MCF 10A (cell line): Measurements from ENCODE around the gene GNB3. TPM values are rescaled to one million over a fixed set of nuclear protein-coding genes. Genes with fewer than 3 reads are reported as not detected.

Source experiments
- BruUV-seq: library from RNA; stranded (reverse); fragments of 400-500 nt; replicated peaks from 2 replicates; lab custom pipeline; 2021; lab: Mats Ljungman, UMichigan
- CTCF ChIA-PET: fragments of 300-600 bp; sonication (Branson Sonifier 250); formaldehyde crosslinking; extraction: SDS; loops from one replicate; lab custom pipeline; 2021; ENCODE audit warnings: antibody characterized with exemption, inconsistent platforms; lab: Yijun Ruan, JAX
- POLR2A ChIA-PET: fragments of 300-600, 350-650 bp; sonication (Branson Sonifier 250); formaldehyde crosslinking; extraction: SDS; loops from one replicate; lab custom pipeline; 2020; ENCODE audit warnings: antibody characterized with exemption, inconsistent platforms; lab: Yijun Ruan, JAX
- DNase-seq: peaks from one replicate; pipeline ENCODE4 v3.0.0-alpha.2; 2018; ENCODE audit not compliant: unreplicated experiment
- H3K27ac Mint-ChIP-seq: one replicate; pipeline ENCODE4 v1.8.0; 2022; ENCODE audit warnings: mild to moderate bottlenecking, low read depth, mixed read lengths; ENCODE audit not compliant: unreplicated experiment
- H3K27me3 Mint-ChIP-seq: one replicate; pipeline ENCODE4 v1.8.0; 2022; ENCODE audit warnings: mixed read lengths; ENCODE audit not compliant: insufficient read depth, unreplicated experiment
- H3K36me3 Mint-ChIP-seq: one replicate; pipeline ENCODE4 v1.8.0; 2022; ENCODE audit warnings: mild to moderate bottlenecking, moderate library complexity, mixed read lengths; ENCODE audit not compliant: insufficient read depth, unreplicated experiment
- H3K4me1 Mint-ChIP-seq: one replicate; pipeline ENCODE4 v1.8.0; 2022; ENCODE audit warnings: mixed read lengths; ENCODE audit not compliant: insufficient read depth, unreplicated experiment
- H3K4me3 Mint-ChIP-seq: one replicate; pipeline ENCODE4 v1.8.0; 2022; ENCODE audit warnings: mild to moderate bottlenecking, moderate library complexity, mixed read lengths; ENCODE audit not compliant: unreplicated experiment
- H3K9me3 Mint-ChIP-seq: one replicate; pipeline ENCODE4 v1.8.0; 2022; ENCODE audit warnings: mixed read lengths; ENCODE audit not compliant: unreplicated experiment
- CTCF ChIP-seq: fragments of 200-600 bp; IDR thresholded peaks from one replicate; pipeline ENCODE4 v1.8.0; 2022; ENCODE audit warnings: antibody characterized with exemption, mild to moderate bottlenecking; ENCODE audit not compliant: unreplicated experiment
- intact Hi-C: fragments of 100-400 bp; cut with micrococcal nuclease; formaldehyde crosslinking; loops from 2 replicates; pipeline ENCODE4 v1.14.1; 2022
- total RNA-seq: library from RNA; stranded (reverse); gene quantifications from 2 replicates; pipeline ENCODE4 v1.2.3, GENCODE V29; 2022

GNB3 gene
- total RNA-seq, 1 experiment from 2014 or later, result not detected

DNA sequence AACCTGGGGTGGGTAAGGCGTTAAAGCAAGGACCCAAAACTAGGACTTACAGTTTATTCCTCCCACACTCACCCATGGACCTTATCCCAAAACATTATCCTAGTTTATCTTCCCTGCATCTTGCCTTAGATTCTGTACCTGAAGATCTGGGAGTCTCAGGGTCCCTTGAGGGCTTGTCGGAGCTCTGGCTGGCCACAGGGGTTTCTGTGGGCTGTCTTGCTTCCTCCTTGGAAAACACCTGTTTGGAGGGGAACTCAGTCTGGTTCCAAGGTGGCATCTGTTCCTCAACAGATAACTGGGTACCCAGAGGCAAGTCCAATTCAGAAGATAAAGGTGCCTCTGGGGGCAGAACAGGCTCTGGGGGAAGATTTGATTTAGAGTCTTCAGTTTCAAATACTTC, 8.7 kb downstream of the GNB3 start:
- Mint-ChIP-seq H3K4me3 (peak overlapping the region; percentile 88), H3K27ac (peak overlapping the region; percentile 90), H3K27me3 (no peaks in the 10 kb centered on the region), H3K36me3 (peaks cover 19% of the 10 kb centered on the region), H3K9me3 (no peaks in the 10 kb centered on the region), H3K4me1 (peaks cover 29% of the 10 kb centered on the region)
- no peak for TF ChIP-seq CTCF
- intact Hi-C loops, result no loop called here
- no peak for DNase-seq
- ChIA-PET CTCF (interaction anchor here (0.6 to 4.3 kb wide), 4 partner anchors 10 to 182 kb away, joined by 4 to 40 read pairs (median 10); no protein-coding TSS in a partner anchor), POLR2A (interaction anchor here (1.7 to 7.9 kb wide), 2 partner anchors 18 to 24 kb away, joined by 6 to 130 read pairs; partner anchors contain the start of genes SPSB2 and TPI1)
- no TSS peak for BruUV-seq

DNA sequence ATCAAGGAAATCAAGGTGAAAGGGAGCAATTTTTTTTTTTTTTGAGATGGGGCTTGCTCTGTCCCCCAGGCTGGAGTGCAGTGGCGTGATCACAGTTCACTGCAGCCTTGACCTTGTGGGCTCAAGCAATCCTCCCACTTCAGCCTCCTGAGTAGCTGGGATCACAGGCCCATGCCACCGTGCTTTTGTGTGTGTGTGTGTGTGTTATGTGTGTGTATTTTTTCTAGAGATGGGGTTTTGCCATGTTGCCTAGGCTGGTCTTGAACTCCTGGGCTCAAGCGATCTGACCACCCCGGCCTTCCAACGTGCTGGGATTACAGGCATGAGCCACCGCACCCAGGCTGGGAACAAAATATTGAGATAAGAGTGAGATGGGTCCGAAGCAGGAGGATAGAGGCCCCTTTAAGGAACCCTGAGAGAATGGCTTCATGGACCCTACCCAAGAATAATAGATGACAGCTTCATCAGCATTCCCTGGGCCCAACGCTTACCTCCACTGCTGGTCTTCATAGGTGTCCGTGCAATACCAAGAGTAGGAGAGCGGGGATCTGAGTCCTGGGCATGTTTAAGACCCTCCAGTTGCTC, 9.3 kb downstream of the GNB3 start:
- no peak for DNase-seq
- no peaks in the 10 kb centered on the region for H3K27me3 Mint-ChIP-seq
- H3K27ac Mint-ChIP-seq, result peak overlapping the region; percentile 90
- H3K4me3 Mint-ChIP-seq, result peak overlapping the region; percentile 88
- H3K36me3 Mint-ChIP-seq, result peaks cover 26% of the 10 kb centered on the region
- ChIA-PET CTCF (interaction anchor here (0.6 to 7.3 kb wide), 5 partner anchors 14 to 80 kb away, joined by 3 to 40 read pairs (median 13); partner anchors contain the start of gene SPSB2), POLR2A (interaction anchor here (1.7 to 7.9 kb wide), 3 partner anchors 15 to 23 kb away, joined by 5 to 130 read pairs (median 6); partner anchors contain the start of genes SPSB2 and TPI1)
- TF ChIP-seq CTCF, result no peak
- H3K9me3 Mint-ChIP-seq, result no peaks in the 10 kb centered on the region
- peaks cover 31% of the 10 kb centered on the region for H3K4me1 Mint-ChIP-seq
- no TSS peak for BruUV-seq
- intact Hi-C loops, result no loop called here

DNA sequence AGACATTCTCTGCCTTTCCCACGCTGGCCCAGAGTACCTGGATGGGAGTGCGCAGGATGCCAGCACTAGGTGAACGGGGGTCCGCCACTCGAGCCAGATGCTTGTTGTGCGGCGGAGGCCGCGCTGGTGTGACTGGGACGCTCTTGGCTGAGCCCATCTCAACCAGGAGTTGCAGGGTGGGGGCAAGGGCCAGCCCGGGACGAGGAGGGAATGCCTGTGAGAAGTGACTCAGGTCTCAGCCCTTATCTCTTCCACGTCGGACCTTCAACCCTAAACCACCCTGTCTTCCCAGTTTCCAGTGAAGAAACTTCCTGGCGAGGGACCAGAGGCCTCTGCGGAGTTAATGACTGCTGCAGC, 10.0 kb downstream of the GNB3 start:
- no peaks in the 10 kb centered on the region for H3K9me3 Mint-ChIP-seq
- peak overlapping the region; percentile 90 for H3K27ac Mint-ChIP-seq
- no peak for TF ChIP-seq CTCF
- BruUV-seq, result TSS peak; percentile 77
- no peaks in the 10 kb centered on the region for H3K27me3 Mint-ChIP-seq
- POLR2A ChIA-PET, result interaction anchor here (0.6 to 7.9 kb wide), 22 partner anchors 9 to 245 kb away, joined by 3 to 130 read pairs (median 7); partner anchors contain the start of genes C12orf57, COPS7A, LPCAT3 and MLF2
- H3K4me1 Mint-ChIP-seq, result peaks cover 31% of the 10 kb centered on the region
- intact Hi-C loops, result no loop called here
- no peak for DNase-seq
- peaks cover 33% of the 10 kb centered on the region for H3K36me3 Mint-ChIP-seq
- CTCF ChIA-PET, result interaction anchor here (0.6 to 7.3 kb wide), 5 partner anchors 12 to 98 kb away, joined by 3 to 40 read pairs (median 6); partner anchors contain the start of genes MLF2 and SPSB2
- peak overlapping the region; percentile 88 for H3K4me3 Mint-ChIP-seq

DNA sequence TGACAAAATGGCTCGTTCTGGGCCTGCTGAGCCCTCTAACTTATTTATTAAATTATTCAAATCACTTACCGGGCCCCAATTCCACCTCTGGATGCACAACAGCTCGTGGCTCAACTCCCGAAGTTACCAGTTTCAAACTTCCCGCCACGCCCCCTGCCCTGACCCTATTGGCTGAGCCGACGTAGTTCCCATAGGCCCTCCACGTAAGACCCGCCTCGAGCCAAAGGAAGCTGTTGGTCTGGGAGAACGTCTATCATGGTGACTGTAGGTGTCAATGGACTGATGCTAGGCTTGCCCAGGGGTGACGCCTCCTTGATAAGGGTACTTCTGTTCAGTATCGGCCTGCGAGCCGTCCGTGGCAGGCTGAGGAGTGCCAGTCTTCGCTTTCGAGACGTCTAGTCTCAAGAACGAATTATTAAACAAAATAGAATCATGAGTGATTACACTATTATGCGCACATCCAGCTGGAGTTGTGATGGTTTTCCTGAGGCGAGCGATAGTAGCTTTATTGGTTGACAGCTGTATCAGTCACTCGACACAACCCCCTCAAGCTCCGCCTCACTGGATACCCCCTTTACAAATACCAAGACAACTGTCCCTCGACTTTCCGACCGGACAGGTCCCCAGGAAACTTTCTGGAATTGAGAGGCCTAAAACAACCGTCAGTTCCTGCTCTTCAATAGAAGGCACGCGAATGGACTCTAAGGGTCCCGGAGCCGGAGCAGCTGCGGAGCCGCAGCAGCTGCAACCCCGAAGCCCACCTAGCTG, 10.6 kb downstream of the GNB3 start, which contains the start of gene CDCA3:
Gene CDCA3, minus strand, starts transcription at position 134 of the 768 bp plus-strand sequence. CDS start 334 bp downstream, outside the sequence.
- ChIA-PET POLR2A (interaction anchor here (0.6 to 7.9 kb wide), 33 partner anchors 9 to 450 kb away, joined by 3 to 130 read pairs (median 6); partner anchors contain the start of genes ATN1, C12orf57, COPS7A and GNB3), CTCF (interaction anchor here (0.6 to 7.3 kb wide), 8 partner anchors 13 to 312 kb away, joined by 3 to 40 read pairs (median 6); partner anchors contain the start of genes MLF2 and SPSB2)
- peak; percentile 100 for DNase-seq
- Mint-ChIP-seq H3K36me3 (peaks cover 38% of the 10 kb centered on the region), H3K27me3 (no peaks in the 10 kb centered on the region), H3K4me3 (peak within 1 kb of the TSS; percentile 88), H3K9me3 (no peaks in the 10 kb centered on the region), H3K27ac (peak within 1 kb of the TSS; percentile 90), H3K4me1 (peaks cover 31% of the 10 kb centered on the region)
- no peak for TF ChIP-seq CTCF
- intact Hi-C loops, result no loop called here
- BruUV-seq, result no TSS peak
